HepG2 (cell line): ENCODE data around the gene CEBPA. TPM values are rescaled to one million over a fixed set of nuclear protein-coding genes. Genes with fewer than 3 reads are reported as not detected.
A peak's percentile ranks its signal among the peaks of the same experiment; 100 is the strongest.

ENCODE experiments used
- ATAC-seq: fragments of 200-7000 bp; cut with Tn5 transposase; 3 replicates; pipeline ENCODE4 v1.9.1; 2020; ENCODE audit warnings: mild to moderate bottlenecking, moderate library complexity
- BruUV-seq: library from RNA; stranded (reverse); fragments of 400-500 nt; replicated peaks from 2 replicates; lab custom pipeline; 2021; lab: Mats Ljungman, UMichigan
- CTCF ChIA-PET: fragments of 300-600 bp; formaldehyde crosslinking; extraction: SDS; loops from one replicate; lab custom pipeline; 2021; ENCODE audit warnings: low total read pairs, inconsistent platforms, low intra/inter-chr PET ratio; lab: Yijun Ruan, JAX
- POLR2A ChIA-PET: fragments of 350-600 bp; sonication (Branson Sonifier 250); formaldehyde crosslinking; loops from one replicate; lab custom pipeline; 2020; ENCODE audit warnings: antibody characterized with exemption, inconsistent platforms; lab: Yijun Ruan, JAX
- DNase-seq: peaks from one replicate; pipeline ENCODE4 v3.0.0-alpha.2; 2015; ENCODE audit warnings: low spot score
- FAIRE-seq: peaks from 3 replicates; lab custom pipeline; 2011; peaks lifted over from hg19 to GRCh38; lab: Jason Lieb, UNC
- H2AFZ ChIP-seq: one replicate; pipeline ENCODE4 v1.6.1; 2011; ENCODE audit warnings: low read length, inconsistent platforms
- H3K27ac ChIP-seq: fragments of 300-600 bp; 3 replicates; pipeline ENCODE4 v1.8.0; 2011; ENCODE audit warnings: mixed run types, mild to moderate bottlenecking, mixed read lengths, low read length, inconsistent platforms; ENCODE audit not compliant: insufficient read depth; ENCODE audit errors: extremely low read length
- H3K27me3 ChIP-seq, 2 experiments: fragments of 200-600 bp in 1 of 2; 2 replicates in 1 of 2; 3 replicates in 1 of 2; pipeline versions ENCODE4 v1.6.0 to v1.8.0; 2011; ENCODE audit warnings: low read length in 2 of 2, mild to moderate bottlenecking in 2 of 2, moderate library complexity in 2 of 2, inconsistent platforms in 1 of 2; ENCODE audit not compliant: insufficient read depth in 2 of 2, control insufficient read depth in 1 of 2
- H3K36me3 ChIP-seq, 2 experiments: fragments of 200-600 bp in 1 of 2; replicated peaks in 1 of 2; 2 replicates in 1 of 2; 3 replicates in 1 of 2; pipeline versions ENCODE4 v1.5.1 to v1.8.0; 2011; ENCODE audit warnings: low read length in 2 of 2, inconsistent platforms in 1 of 2; ENCODE audit not compliant: insufficient read depth in 2 of 2, control insufficient read depth in 1 of 2
- H3K4me1 ChIP-seq: 2 replicates; pipeline ENCODE4 v1.5.1; 2012; ENCODE audit warnings: low read length, inconsistent platforms; ENCODE audit not compliant: insufficient read depth
- H3K4me2 ChIP-seq: 2 replicates; pipeline ENCODE4 v1.6.0; 2011; ENCODE audit warnings: low read depth, low read length, inconsistent platforms
- H3K4me3 ChIP-seq, 3 experiments: fragments of 200-600 bp in 1 of 3; sonication (generic), shearing (Covaris generic) in 1 of 3; replicated peaks in 1 of 3; 2 replicates each; pipeline ENCODE4 v1.5.1; 2011 to 2016; ENCODE audit warnings: low read length in 3 of 3, inconsistent platforms in 2 of 3, low read depth in 2 of 3, mild to moderate bottlenecking in 2 of 3, control low read depth in 1 of 3, mixed read lengths in 1 of 3; ENCODE audit not compliant: insufficient read depth in 1 of 3
- H3K79me2 ChIP-seq: one replicate; pipeline ENCODE4 v1.6.1; 2011; ENCODE audit warnings: low read length, inconsistent platforms; ENCODE audit not compliant: insufficient read depth
- H3K9ac ChIP-seq: 2 replicates; pipeline ENCODE4 v1.6.0; 2011; ENCODE audit warnings: mild to moderate bottlenecking, low read depth, low read length, inconsistent platforms; ENCODE audit not compliant: insufficient read depth
- H3K9me3 ChIP-seq: 2 replicates; pipeline ENCODE4 v1.5.1; 2012; ENCODE audit warnings: mild to moderate bottlenecking, low read length
- H4K20me1 ChIP-seq: 2 replicates; pipeline ENCODE4 v1.6.0; 2011; ENCODE audit warnings: inconsistent platforms, mild to moderate bottlenecking, low read length, moderate library complexity; ENCODE audit not compliant: insufficient read depth
- CEBPB ChIP-seq: IDR thresholded peaks from 2 replicates; pipeline ENCODE4 v1.6.1; 2011; ENCODE audit warnings: low read depth, low read length, improper control_type of control experiment, borderline replicate concordance
- PAX8 ChIP-seq: sonication (generic); formaldehyde crosslinking; IDR thresholded peaks from 2 replicates; pipeline ENCODE4 v1.8.0; 2022; ENCODE audit warnings: mild to moderate bottlenecking, missing genetic modification reagents, borderline replicate concordance
- SMYD3 ChIP-seq: sonication (generic); formaldehyde crosslinking; IDR thresholded peaks from 2 replicates; pipeline ENCODE4 v1.8.1; 2023; ENCODE audit warnings: mild to moderate bottlenecking, missing genetic modification reagents
- SRF ChIP-seq: IDR thresholded peaks from 2 replicates; pipeline ENCODE4 v1.6.1; 2011; ENCODE audit warnings: mild to moderate bottlenecking, low read depth, low read length, moderate library complexity
- SYNCRIP ChIP-seq: fragments of 200-400 bp; formaldehyde crosslinking; IDR thresholded peaks from 2 replicates; pipeline ENCODE4 v1.6.1; 2018; ENCODE audit warnings: mild to moderate bottlenecking, low read depth, low read length; ENCODE audit not compliant: insufficient read depth
- ZNF121 ChIP-seq: sonication (generic); formaldehyde crosslinking; IDR thresholded peaks from 2 replicates; pipeline ENCODE4 v1.5.0; 2020; ENCODE audit warnings: mild to moderate bottlenecking, missing genetic modification reagents
- ZNF446 ChIP-seq: sonication (generic); formaldehyde crosslinking; IDR thresholded peaks from 2 replicates; pipeline ENCODE4 v1.5.0; 2020; ENCODE audit warnings: mild to moderate bottlenecking, missing genetic modification reagents
- ZNF563 ChIP-seq: sonication (generic); formaldehyde crosslinking; IDR thresholded peaks from 2 replicates; pipeline ENCODE4 v1.8.0; 2022; ENCODE audit warnings: mild to moderate bottlenecking, moderate library complexity, missing genetic modification reagents
- ZNF574 ChIP-seq: sonication (generic); formaldehyde crosslinking; IDR thresholded peaks from 2 replicates; pipeline ENCODE4 v1.4.0; 2020; ENCODE audit warnings: missing genetic modification reagents
- ZNF770 ChIP-seq: sonication (generic); formaldehyde crosslinking; IDR thresholded peaks from 2 replicates; pipeline ENCODE4 v1.5.0; 2020; ENCODE audit warnings: mild to moderate bottlenecking, missing genetic modification reagents
- WGBS: methylation state at CpG from one replicate; pipeline ENCODE4 v1.1.6; 2017; ENCODE audit warnings: low lambda C conversion rate; 5-methylcytosine and 5-hydroxymethylcytosine counted together
- in situ Hi-C: cut with HindIII; loops from 2 replicates; pipeline ENCODE4 v1.10.0; 2017; ENCODE audit warnings: low pct_unique_long_range_greater_than_20kb; ENCODE audit not compliant: extremely low pct_ligation_motif_present
- intact Hi-C: fragments of 100-400 bp; cut with micrococcal nuclease; formaldehyde crosslinking; loops from one replicate; pipeline ENCODE4 v1.10.0; 2022; ENCODE audit not compliant: unreplicated experiment
- polyA plus RNA-seq, 8 experiments: library from polyadenylated mRNA; depleted of rRNA in 3 of 8; stranded (reverse) in 7 of 8; unstranded in 1 of 8; fragments of >200 nt; fragmentation: Illumina TruSeq in 4 of 8; extraction: Trizol in 4 of 8; gene quantifications; 2 replicates each; pipeline versions ENCODE4 v1.2.1 to v1.2.3, GENCODE V29; 2011 to 2016; ENCODE audit warnings: low read depth in 4 of 8, missing spikeins in 1 of 8, mixed read lengths in 1 of 8; ENCODE audit not compliant: insufficient read depth in 1 of 8
- total RNA-seq, 5 experiments: library from RNA; depleted of rRNA; stranded (reverse); fragments of >200 nt; fragmentation: Illumina TruSeq; extraction: Trizol; gene quantifications; 2 replicates each; pipeline ENCODE4 v1.2.3, GENCODE V29; 2016; ENCODE audit warnings: low read depth in 1 of 5

The CEBPA gene
- total and polyA plus RNA-seq, 2 of the 13 experiments (the other 11 are each of a cell fraction or from before 2014, with no cell fraction given), result 24.8 to 103 TPM

DNA sequence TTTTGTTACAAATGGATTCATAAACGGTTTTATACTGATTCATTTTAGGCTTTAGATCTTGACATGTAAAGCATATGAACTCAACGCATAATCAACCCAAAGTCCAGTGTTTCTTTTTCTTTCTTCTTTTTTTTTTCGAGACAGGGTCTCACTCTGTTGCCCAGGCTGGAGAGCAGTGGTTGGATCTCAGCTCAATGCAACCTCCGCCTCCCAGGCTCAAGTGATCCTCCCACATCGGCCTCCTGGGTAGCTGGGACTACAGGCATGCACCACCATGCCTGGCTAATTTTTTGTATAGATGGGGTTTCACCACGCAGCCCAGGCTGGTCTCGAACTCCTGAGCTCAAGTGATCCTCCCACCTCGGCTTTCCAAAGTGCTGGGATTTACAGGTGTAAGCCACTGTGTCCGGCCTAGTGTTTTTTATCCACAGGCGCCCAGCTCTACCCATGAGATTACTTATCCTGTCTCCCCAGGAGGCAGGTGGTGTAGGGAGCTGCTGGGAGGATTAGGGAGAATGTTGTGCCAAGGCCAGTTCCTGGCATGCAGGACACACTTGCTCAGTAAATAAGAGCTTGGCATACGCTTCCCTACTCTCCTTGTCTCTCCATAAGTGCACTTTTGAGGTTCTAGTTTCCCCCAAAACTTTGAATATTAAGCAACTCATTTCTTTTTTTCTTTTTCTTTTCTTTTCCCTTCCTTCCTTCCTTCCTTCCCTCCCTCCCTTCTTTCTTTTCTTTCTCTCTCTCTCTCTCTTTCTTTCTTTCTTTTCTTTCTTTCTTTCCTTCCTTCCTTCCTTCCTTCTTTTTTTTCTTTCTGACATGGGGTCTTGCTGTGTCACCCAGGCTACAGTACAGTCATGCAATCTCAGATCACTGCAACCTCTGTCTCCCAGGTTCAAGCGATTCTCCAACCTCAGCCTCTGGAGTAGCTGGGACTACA lies 4.8 kb upstream of the CEBPA start:
- H3K4me1 ChIP-seq, result peaks cover 45% of the 10 kb centered on the region
- no peak overlapping the region for H2AFZ ChIP-seq
- CTCF ChIA-PET, result no interaction called here
- TF ChIP-seq CEBPB, result no peak
- peak; percentile 49; the same call in 1 of the 2 replicates for TF ChIP-seq ZNF121
- TF ChIP-seq ZNF770 (CRISPR knock-in tag), result peak; percentile 33; the same call in 1 of the 2 replicates
- no peak overlapping the region for H3K27ac ChIP-seq
- no peak overlapping the region for H3K9ac ChIP-seq
- no peak for FAIRE-seq
- H3K9me3 ChIP-seq, result no peaks in the 10 kb centered on the region
- WGBS, result 95% methylated on average over 12 of the region's 12 CpGs
- in situ Hi-C loops, result no loop called here
- H4K20me1 ChIP-seq, result no peaks in the 10 kb centered on the region
- BruUV-seq, result no TSS peak
- DNase-seq, result no peak
- POLR2A ChIA-PET, result interaction anchor here (1.3 kb wide), 1 partner anchor 9 kb away, joined by 3 read pairs; no protein-coding TSS in a partner anchor
- no peaks in the 10 kb centered on the region for H3K27me3 ChIP-seq
- H3K4me2 ChIP-seq, result no peak overlapping the region
- H3K36me3 ChIP-seq, result no peaks in the 10 kb centered on the region
- ATAC-seq, result no peak
- no peak overlapping the region for H3K4me3 ChIP-seq
- intact Hi-C loops, result no loop called here
- H3K79me2 ChIP-seq, result peaks cover 14% of the 10 kb centered on the region

DNA sequence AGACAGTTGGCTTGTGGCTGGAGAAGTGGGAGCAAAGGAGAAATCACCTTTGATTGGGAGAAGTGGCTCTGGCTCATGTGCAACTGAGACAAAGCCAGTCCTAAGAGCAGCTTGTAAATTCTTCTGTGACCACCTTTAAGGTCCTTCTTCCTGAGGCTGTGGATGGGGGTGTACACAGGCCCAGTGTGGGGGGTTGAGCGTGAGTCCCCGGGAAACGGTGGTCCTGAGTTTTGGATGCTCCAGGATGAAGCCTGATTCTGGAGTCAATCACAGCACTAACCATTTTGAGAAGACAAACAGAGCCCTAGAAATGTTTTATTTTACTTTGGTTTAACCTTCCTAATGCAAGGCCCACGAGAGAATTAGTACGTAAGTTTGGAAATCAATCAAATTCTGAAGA lies 3.9 kb upstream of the CEBPA start:
- DNase-seq (no peak), ATAC-seq (no peak), FAIRE-seq (no peak)
- peaks cover 2% of the 10 kb centered on the region; the same call in 1 of the 2 replicates for H4K20me1 ChIP-seq
- no peaks in the 10 kb centered on the region for H3K27me3 ChIP-seq
- H3K27ac ChIP-seq, result no peak overlapping the region
- peaks cover 36% of the 10 kb centered on the region for H3K4me1 ChIP-seq
- WGBS, result 96% methylated on average over 5 of the region's 5 CpGs
- in situ Hi-C loops (no loop called here), intact Hi-C loops (no loop called here)
- H3K9ac ChIP-seq, result no peak overlapping the region
- H3K9me3 ChIP-seq, result no peaks in the 10 kb centered on the region
- H3K79me2 ChIP-seq, result peaks cover 18% of the 10 kb centered on the region
- H3K4me3 ChIP-seq, result no peak overlapping the region
- H3K36me3 ChIP-seq, result no peaks in the 10 kb centered on the region
- ChIA-PET CTCF (no interaction called here), POLR2A (interaction anchor here (1.3 to 1.7 kb wide), 3 partner anchors 8 to 96 kb away, joined by 3 to 7 read pairs (median 5); no protein-coding TSS in a partner anchor)
- H2AFZ ChIP-seq, result no peak overlapping the region
- no TSS peak for BruUV-seq
- H3K4me2 ChIP-seq, result no peak overlapping the region
- TF ChIP-seq ZNF446 (CRISPR knock-in tag) (no peak), ZNF574 (no peak), ZNF563 (CRISPR knock-in tag) (no peak), SYNCRIP (no peak), SRF (no peak), SMYD3 (CRISPR knock-in tag) (no peak), PAX8 (CRISPR knock-in tag) (no peak)
